Lower leg skin (tissue), 4 donors: Measurements from ENCODE around the gene WNT7A. TPM values are rescaled to one million over a fixed set of nuclear protein-coding genes. Genes with fewer than 3 reads are reported as not detected.

Experiments
- DNase-seq, 2 donors: peaks; one replicate each; pipeline ENCODE4 v3.0.0-alpha.2; 2019; ENCODE audit warnings: low spot score in 2 of 2
- H3K4me3 ChIP-seq: fragments of 200-600 bp; sonication (generic); 2 replicates; pipeline ENCODE4 v1.5.1; 2017; ENCODE audit warnings: mild to moderate bottlenecking, low read depth; ENCODE audit not compliant: poor library complexity, severe bottlenecking
- CTCF ChIP-seq, 3 donors: fragments of 450-650 bp; IDR thresholded peaks; one replicate each; pipeline ENCODE4 v1.5.1; 2016; ENCODE audit warnings: antibody characterized with exemption in 3 of 3, mild to moderate bottlenecking in 3 of 3, moderate library complexity in 2 of 3
- POLR2A ChIP-seq, 2 donors: fragments of 450-650 bp; IDR thresholded peaks; one replicate each; pipeline ENCODE4 v1.6.1; 2016 to 2017; ENCODE audit warnings: antibody characterized with exemption in 2 of 2, mild to moderate bottlenecking in 1 of 2, moderate library complexity in 1 of 2
- WGBS, 2 donors: methylation state at CpG; one replicate each; pipeline ENCODE4 v1.1.5; 2018; 5-methylcytosine and 5-hydroxymethylcytosine counted together
- intact Hi-C: fragments of 100-400 bp; cut with DNase I; formaldehyde crosslinking; loops from one replicate; pipeline ENCODE4 v1.15.0; 2023; ENCODE audit warnings: low total_unique reads
- total RNA-seq, 4 donors: library from RNA; depleted of rRNA; stranded (reverse); fragments of >200 nt; gene quantifications; one replicate each; pipeline ENCODE4 v1.1.0, GENCODE V29; 2016

The WNT7A gene
- total RNA-seq, 4 donors from 2014 or later, result 0.49 to 2.4 (median 0.68) TPM

GRCh38 chr3:13838421-13838820, 41.5 kb downstream of the WNT7A start:
- TF ChIP-seq CTCF (IDR thresholded peaks at IDR 0.05), result no peak
- no peak for TF ChIP-seq POLR2A (IDR thresholded peaks at IDR 0.05)
- DNase-seq, result no peak
- intact Hi-C loops, result no loop called here
- 73 to 82% methylated on average over 4 of the region's 4 CpGs for whole genome bisulfite sequencing, 2 donors
- no peak overlapping the region for H3K4me3 ChIP-seq

- 88 to 91% methylated on average over 8 to 10 of the region's 10 CpGs for WGBS, 2 donors
- no peak for DNase-seq
- no peak overlapping the region for H3K4me3 ChIP-seq
- TF ChIP-seq CTCF (IDR thresholded peaks at IDR 0.05) (no peak), POLR2A (IDR thresholded peaks at IDR 0.05) (no peak)
- intact Hi-C loops, result no loop called here
Measured at GRCh38 chr3:13837751-13838150, 42.1 kb downstream of the WNT7A start.

- H3K4me3 ChIP-seq, result no peak overlapping the region
- intact Hi-C loops, result no loop called here
- DNase-seq, result no peak
- WGBS, 2 donors, result 61 to 62% methylated on average over 12 of the region's 12 CpGs
- TF ChIP-seq CTCF (IDR thresholded peaks at IDR 0.05) (no peak), POLR2A (IDR thresholded peaks at IDR 0.05) (no peak)
Measured at GRCh38 chr3:13836658-13837587, 42.9 kb downstream of the WNT7A start.

GRCh38 chr3:13835246-13835645, 44.6 kb downstream of the WNT7A start:
- intact Hi-C loops, result no loop called here
- WGBS, 2 donors, result 82 to 89% methylated on average over 8 to 9 of the region's 9 CpGs
- DNase-seq, result no peak
- no peak overlapping the region for H3K4me3 ChIP-seq
- no peak for TF ChIP-seq CTCF (IDR thresholded peaks at IDR 0.05)
- no peak for TF ChIP-seq POLR2A (IDR thresholded peaks at IDR 0.05)

- intact Hi-C loops, result no loop called here
- WGBS, 2 donors, result 75 to 79% methylated on average over 14 of the region's 14 CpGs
- no peak for TF ChIP-seq CTCF (IDR thresholded peaks at IDR 0.05)
- no peak for TF ChIP-seq POLR2A (IDR thresholded peaks at IDR 0.05)
Measured at GRCh38 chr3:13834258-13835035, 45.4 kb downstream of the WNT7A start.

More at GRCh38 chr3:13834258-13835035, 45.4 kb downstream of the WNT7A start:
- no peak for DNase-seq
- H3K4me3 ChIP-seq, result no peak overlapping the region
